GM19035 (cell line): Measurements from ENCODE around the gene METRN.
"Not testable (repeated sequence)": the region's sequence is repeated elsewhere in the genome, so short reads cannot be mapped to it uniquely, and the experiment has no call there.

Experiments used
- ATAC-seq: cut with Tn5 transposase; IDR thresholded peaks from one replicate; pipeline ENCODE4 v1.9.1; 2021; ENCODE audit not compliant: unreplicated experiment

Gene METRN

DNA sequence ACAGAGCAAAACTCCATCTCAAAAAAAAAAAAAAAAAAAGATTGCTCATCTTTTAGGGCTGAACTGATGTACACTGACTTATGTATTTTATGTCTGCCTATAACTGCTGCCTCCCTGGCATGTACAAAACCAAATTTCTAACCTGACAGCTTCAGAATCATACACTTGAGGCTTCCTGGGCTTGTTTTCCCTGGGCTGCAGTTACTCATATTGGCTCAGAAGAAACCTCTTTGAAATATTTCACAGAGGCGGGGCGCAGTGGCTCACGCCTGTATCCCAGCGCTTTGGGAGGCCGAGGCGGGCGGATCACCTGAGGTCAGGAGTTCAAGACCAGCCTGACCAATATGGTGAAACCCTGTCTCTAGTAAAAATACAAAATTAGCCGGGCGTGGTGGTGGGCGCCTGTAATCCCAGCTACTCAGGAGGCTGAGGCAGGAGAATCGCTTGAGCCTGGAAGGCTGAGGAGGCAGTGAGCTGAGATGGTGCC lies 39.2 kb downstream of the METRN start:
- not testable (repeated sequence) for ATAC-seq

DNA sequence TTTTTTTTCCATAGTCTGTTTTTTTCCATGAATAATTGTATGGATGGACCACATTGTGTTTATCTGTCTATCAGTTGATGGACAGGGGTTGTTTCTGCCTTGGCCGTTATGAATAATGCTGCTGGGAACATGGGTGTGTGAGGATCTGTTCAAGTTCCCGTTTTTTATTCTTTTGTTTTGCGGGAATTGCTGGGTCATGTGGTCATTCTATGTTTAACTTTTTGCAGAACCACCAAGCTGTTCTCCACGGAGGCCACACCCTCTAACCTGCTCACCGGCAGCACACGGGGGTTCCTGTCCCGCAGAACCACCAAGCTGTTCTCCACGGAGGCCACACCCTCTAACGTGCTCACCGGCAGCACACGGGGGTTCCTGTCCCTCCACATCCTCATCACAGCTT lies 39.7 kb downstream of the METRN start:
- no peak for ATAC-seq

DNA sequence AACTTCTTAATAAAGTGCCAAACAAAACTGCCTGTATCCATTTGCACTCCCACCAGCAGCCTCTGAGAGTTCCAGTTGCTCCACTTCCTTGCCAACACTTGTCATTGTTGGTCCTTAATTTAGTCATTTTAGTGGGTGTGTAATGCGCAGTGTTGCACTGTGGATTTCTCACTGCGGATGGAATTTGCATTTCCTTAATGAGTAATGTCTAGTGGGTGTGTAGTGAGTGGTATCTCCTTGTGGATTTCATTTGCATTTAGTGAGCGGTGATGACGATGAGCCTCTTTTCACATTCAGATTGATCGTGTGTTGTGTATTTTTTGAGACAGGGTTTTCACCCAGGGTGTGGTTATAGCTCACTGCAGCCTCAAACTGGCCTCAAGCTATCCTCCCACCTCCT lies 41.5 kb downstream of the METRN start:
- no peak for ATAC-seq

DNA sequence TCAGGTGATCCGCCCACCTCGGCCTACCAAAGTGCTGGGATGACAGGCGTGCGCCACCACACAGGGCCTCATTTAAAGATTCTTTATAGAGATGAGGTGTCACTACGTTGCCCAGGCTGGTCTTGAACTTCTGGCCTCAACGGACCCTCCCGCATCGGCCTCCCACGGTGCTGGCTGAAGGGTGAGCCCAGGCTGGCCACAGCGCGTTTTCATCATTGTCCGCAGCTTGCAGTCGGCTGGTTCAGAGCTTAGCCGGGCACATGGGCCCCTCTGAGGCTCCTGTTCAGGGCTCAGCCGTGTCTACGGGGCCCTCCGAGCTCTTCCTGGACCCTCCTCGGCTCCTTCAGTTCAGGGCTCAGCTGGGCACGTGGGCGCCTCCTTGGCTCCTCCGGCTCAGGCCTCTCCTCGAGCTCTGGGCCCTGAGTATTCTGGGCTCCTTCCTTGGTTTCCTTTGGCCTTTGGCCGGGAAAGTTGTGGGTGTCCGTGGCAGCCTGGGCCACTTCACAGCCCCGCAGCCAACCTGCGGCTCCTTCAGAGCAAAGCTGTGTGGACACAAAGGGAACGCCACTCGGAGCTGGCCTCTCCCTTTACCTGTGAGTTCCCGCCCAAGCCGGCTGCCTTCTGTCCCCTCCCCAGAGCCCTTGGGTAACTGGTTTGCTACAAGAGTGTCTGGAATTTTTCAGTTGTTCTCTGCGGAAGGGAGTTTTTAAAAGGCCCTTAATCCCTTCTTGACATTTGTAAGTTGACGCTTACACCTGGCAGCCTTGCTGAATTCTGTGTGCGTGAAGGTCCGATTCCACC lies 44.4 kb downstream of the METRN start:
- no peak for ATAC-seq

DNA sequence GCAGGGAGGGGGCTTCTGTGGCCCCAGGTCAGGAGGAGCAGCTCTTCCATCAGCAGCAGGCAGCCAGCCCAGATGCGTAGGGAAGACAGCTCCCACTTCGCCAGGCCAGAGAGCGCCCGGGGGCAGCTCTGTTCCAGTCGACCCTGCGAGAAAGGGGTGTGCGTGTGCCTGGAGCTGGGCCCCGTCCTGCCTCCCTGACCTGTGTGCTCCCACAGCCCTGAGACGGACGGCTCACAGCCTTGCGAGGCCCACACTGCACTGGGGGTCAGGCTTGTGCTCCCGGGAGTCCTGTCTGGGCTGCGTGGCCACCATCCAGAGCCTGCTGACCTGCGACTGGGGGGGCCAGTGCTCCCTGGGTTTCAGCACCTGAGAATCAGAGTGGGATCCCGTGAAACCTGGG lies 45.1 kb downstream of the METRN start:
- no peak for ATAC-seq

DNA sequence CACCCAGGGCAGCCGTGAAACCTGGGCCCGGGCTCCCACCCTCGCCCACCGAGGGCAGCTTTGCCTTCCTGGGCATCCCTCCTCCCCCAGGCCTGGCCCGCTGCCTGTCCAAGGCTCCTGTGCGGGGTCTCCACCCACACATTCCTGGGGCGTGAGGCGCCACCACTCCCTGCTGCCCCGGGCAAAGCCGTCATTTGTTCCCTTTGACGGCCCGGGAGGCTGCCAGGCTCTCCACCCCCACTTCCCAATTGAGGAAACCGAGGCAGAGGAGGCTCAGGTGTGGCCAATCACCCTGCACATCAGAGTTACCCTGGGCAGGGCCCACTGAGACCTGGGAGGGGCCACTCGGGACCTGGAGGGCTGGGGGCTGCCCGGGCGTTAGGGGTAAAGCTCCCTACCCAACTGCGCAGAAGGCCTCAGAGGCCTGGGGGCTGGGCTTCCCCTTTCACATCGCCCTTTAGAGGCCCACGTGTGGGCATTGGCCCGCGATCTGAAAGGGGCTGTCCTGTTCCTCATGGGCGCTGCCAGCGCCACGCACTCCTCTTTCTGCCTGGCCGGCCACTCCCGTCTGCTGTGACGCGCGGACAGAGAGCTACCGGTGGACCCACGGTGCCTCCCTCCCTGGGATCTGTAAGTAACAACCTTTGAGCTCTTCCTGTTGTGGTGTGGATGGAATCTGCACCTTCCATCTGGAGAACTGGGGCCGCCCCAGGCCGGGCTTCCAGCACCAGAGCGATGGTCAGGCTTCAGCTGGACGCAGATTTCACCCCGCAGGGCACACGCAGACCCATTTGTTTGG lies 45.8 kb downstream of the METRN start, which contains the start of gene MSLN:
TSS of gene MSLN (plus strand) at position 190 of the 799 bp plus-strand sequence. CDS start 1,947 bp downstream, outside the sequence.
- no peak for ATAC-seq

DNA sequence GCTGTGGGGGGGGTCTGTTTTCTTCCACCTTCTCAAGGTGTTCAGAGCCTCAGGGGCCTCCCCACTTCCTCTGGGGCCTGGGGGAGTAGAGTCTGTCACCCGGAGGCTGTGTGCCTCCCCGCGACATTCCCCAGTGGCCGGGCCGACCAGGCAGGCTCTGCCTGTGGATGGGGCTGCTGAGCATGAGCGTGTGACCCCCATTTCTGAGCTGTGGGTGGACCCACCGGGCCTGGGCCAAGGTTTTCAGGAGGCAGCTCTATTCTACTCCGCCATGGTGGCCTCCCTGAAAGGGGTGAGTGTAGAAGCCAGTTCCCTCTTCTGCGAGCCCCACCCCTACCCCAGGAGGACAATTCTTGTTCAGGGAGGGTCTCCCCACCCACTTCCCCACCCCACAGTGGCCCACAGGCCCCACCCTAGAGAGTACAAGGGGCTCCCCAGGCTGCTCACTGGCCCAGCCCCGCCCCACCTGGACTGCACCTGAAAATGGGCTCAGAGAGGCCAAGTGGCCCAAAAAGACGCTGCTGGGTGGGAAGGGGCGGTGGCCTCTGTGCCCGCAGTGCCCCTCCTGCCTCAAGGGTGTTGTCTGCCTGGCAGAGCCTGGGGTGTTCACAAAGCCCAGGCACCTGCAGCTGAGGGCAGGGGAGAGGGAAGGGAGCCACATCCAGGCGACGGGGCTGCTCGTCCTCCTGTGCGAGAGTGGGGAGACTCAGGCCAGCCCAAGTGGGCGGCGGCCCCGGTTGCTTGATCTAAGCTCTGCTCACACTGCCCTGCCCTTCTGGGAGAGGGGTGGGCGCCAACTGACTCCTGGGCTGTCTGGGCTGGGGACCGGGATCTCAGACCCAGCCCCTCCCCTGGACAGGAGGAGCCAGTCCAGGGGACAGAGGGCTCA lies 47.0 kb downstream of the METRN start:
- ATAC-seq, result no peak

DNA sequence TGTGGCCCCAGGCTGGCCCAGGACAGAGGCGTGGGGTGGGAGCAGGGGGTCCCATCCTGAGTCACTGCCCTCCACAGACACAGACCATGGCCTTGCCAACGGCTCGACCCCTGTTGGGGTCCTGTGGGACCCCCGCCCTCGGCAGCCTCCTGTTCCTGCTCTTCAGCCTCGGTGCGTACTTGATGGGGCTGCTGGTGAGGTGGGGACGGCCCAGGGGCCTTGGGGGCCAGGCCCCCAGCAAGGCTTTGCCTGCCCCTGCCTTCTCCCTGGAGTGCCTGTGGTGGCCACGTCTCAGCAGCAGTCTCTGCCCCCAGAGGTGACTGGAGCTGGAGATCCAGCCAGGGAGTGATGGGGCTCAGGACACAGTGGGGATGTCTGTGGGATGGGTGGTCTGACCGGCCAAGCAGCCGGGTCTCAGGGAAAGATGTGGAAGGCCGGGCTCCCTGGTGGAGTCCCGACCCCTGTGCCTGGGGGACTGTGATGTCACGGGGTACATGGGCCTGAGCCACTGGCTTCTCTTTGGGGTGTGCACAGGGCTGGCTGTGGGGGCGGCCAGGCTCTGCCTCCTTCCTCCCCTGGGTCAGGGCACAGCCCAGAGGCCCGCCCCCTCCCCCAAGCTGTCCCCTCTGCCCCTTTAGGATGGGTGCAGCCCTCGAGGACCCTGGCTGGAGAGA lies 47.8 kb downstream of the METRN start:
- no peak for ATAC-seq

DNA sequence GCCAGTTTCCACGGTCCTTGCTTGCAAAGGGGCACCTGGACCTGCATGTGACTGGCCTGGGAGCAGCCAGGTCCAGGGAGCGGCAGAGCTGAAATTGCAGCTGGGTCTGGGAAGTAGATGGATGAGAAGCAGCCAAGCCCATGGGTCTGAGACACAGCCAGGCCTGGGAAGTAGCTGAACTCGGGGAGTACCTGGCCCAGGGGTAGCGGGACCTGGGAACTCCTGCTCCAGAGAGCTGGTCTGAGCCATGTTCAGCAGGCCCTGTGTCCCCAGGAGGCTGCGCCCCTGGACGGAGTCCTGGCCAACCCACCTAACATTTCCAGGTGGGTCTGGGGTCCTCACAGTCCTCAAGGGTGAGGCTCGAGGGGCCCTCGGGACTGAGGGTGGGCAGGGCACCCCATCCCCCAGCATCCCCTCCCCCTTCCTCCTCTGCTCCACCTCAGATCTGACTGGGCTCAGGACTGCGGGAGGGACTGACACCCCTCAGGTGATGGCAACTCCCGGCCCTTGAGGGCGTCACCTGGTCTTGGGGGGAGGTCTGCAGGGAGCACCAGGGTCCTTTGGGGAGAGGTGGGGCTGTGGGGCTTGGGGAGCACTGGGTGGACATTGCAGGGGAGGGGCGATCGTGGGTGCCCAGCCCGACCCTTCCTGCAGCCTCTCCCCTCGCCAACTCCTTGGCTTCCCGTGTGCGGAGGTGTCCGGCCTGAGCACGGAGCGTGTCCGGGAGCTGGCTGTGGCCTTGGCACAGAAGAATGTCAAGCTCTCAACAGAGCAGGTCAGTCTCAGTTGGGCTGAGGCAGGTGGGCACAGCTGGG lies 48.7 kb downstream of the METRN start:
- ATAC-seq, result no peak

DNA sequence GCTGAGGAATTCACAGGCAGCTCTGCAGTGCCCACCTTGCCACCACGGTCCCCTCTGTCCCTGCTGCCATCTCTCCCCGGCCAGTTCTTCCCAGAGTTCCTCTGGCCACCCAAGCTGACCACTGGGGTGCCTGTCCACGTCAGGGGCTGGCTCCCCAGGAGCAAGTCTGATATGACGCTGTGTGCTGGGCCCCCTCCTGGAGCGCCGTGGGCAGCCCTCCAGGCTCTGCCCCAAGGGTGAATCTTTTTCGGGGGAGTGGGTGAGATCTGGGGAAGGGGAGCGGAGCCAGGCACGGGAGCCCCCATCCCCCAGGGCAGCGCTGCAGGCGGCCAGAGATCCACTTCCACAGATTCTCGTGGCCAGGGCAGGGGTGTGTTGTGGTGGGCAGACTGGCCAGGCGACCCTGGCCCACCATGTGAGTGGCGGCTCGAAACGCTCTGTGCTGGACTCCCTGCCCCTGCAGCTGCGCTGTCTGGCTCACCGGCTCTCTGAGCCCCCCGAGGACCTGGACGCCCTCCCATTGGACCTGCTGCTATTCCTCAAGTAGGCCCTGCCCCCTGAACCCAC lies 49.3 kb downstream of the METRN start:
- no peak for ATAC-seq

DNA sequence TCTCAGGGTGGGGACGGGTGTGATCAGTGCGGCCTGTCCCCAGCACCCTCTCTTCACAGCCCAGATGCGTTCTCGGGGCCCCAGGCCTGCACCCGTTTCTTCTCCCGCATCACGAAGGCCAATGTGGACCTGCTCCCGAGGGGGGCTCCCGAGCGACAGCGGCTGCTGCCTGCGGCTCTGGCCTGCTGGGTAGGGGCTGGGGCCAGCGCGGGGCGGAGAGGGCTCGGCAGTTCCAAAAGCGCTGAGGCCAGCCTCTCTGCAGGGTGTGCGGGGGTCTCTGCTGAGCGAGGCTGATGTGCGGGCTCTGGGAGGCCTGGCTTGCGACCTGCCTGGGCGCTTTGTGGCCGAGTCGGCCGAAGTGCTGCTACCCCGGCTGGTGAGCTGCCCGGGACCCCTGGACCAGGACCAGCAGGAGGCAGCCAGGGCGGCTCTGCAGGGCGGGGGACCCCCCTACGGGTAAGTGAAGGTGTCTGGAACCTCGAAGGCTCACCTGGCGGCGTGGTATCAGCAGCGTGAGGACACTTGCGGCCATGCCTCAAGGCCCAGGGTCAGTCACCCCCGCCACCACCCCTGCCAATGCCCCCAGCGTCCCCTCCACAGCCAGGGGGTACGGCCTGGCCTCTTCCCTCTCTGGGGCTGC lies 50.0 kb downstream of the METRN start:
- no peak for ATAC-seq

DNA sequence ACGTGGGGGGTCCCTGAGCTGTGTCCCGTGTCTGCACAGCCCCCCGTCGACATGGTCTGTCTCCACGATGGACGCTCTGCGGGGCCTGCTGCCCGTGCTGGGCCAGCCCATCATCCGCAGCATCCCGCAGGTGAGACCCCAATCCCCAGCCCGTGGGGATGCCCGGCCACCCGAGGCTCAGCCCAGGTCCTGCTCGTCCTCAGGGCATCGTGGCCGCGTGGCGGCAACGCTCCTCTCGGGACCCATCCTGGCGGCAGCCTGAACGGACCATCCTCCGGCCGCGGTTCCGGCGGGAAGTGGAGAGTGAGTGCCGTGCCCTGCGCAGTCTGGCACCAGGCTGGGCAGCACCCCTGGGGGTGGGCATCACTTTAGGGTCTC lies 50.6 kb downstream of the METRN start:
- ATAC-seq, result no peak

DNA sequence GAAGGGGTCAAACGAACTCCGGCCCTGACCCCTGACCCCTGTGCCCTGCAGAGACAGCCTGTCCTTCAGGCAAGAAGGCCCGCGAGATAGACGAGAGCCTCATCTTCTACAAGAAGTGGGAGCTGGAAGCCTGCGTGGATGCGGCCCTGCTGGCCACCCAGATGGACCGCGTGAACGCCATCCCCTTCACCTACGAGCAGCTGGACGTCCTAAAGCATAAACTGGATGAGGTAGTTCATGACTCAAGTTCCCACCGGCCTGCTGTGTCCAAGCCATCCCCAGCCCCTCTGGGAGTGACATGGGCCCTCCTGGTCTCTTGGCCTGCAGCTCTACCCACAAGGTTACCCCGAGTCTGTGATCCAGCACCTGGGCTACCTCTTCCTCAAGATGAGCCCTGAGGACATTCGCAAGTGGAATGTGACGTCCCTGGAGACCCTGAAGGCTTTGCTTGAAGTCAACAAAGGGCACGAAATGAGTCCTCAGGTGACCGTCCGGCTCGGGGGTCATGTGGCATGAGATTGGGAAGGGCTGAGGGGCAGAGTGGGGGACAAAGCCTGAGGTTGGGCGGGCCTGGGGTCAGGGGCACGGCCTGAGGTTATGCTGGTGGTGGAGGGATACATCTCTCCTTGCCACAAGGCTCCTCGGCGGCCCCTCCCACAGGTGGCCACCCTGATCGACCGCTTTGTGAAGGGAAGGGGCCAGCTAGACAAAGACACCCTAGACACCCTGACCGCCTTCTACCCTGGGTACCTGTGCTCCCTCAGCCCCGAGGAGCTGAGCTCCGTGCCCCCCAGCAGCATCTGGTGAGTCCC lies 51.3 kb downstream of the METRN start:
- no peak for ATAC-seq

DNA sequence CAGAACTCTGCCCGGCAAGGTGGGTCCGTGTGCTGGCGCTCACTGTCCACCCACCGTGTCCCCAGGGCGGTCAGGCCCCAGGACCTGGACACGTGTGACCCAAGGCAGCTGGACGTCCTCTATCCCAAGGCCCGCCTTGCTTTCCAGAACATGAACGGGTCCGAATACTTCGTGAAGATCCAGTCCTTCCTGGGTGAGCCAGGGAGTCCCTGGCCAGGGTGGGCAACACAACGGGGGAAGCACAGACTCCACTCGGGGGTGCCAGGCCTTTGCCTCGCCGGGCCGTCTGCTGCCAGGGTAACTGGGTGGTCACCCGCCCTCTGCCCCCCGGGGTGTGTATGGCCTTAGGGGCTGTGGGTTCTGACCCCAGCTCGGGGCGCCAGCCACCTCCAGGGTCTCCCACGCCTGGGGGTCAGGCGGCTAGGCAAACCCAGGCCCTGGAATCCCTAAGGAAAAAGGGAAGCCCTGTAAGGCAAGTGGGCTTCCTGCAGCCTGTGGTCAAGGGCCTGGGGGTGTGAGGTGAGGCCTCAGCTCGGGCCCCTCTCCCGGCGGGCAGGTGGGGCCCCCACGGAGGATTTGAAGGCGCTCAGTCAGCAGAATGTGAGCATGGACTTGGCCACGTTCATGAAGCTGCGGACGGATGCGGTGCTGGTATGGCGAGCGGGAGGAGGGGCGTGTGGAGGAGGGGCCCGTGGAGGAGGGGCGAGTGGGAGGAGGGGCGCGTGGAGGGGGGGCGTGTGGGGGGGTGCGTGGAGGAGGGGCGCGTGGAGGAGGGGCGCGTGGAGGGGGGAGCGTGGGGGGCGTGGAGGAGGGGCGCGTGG lies 52.1 kb downstream of the METRN start:
- no peak for ATAC-seq

DNA sequence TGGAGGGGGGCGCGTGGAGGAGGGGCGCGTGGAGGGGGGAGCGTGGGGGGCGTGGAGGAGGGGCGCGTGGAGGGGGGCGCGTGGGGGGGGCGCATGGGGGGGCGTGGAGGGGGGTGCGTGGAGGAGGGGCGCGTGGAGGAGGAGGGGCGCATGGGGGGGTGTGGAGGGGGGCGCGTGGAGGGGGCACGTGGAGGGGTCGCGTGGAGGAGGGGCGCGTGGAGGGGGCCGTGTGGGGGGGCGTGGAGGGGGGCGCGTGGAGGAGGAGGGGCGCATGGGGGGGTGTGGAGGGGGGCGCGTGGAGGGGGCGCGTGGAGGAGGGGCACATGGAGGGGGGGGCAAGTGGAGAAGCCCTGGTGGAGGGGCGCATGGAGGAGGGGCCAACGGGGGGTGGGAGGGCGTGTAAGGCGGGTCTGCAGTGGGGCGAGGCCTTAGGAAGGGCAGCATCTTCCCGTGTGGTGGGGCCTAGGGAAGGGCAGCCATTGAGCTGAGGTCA lies 52.9 kb downstream of the METRN start:
- ATAC-seq, result no peak

DNA sequence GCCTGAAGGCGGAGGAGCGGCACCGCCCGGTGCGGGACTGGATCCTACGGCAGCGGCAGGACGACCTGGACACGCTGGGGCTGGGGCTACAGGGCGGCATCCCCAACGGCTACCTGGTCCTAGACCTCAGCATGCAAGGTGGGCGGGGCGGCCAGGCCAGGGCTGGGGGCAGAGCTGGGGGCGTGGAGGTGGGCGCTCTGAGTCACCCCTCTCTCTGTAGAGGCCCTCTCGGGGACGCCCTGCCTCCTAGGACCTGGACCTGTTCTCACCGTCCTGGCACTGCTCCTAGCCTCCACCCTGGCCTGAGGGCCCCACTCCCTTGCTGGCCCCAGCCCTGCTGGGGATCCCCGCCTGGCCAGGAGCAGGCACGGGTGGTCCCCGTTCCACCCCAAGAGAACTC lies 53.5 kb downstream of the METRN start:
- ATAC-seq, result no peak
